HG03045 (cell line): Measurements from ENCODE around the gene STOML3.

Source experiments
- ATAC-seq: cut with Tn5 transposase; IDR thresholded peaks from one replicate; pipeline ENCODE4 v1.9.1; 2021; ENCODE audit warnings: mild to moderate bottlenecking, moderate library complexity; ENCODE audit not compliant: unreplicated experiment

STOML3 gene

GRCh38 chr13:38993381-38993780 lies 2.8 kb upstream of the STOML3 start:
- no peak for ATAC-seq

GRCh38 chr13:38981096-38981495 lies 9.5 kb downstream of the STOML3 start:
- no peak for ATAC-seq

- no peak for ATAC-seq
Measured at GRCh38 chr13:38980750-38981078, 9.9 kb downstream of the STOML3 start.

- no peak for ATAC-seq
Measured at GRCh38 chr13:38979891-38980749, 10.5 kb downstream of the STOML3 start.

- ATAC-seq, result no peak
Measured at GRCh38 chr13:38970380-38971051, 20.1 kb downstream of the STOML3 start.

- ATAC-seq, result no peak
Measured at GRCh38 chr13:38969187-38969586, 21.4 kb downstream of the STOML3 start.

GRCh38 chr13:38967446-38967845 lies 23.2 kb downstream of the STOML3 start:
- no peak for ATAC-seq

- ATAC-seq, result no peak
Measured at GRCh38 chr13:38965281-38965680, 25.4 kb downstream of the STOML3 start.

- ATAC-seq, result no peak
Measured at GRCh38 chr13:38960175-38960574, 30.5 kb downstream of the STOML3 start.

GRCh38 chr13:38957794-38958592 lies 32.6 kb downstream of the STOML3 start:
- no peak for ATAC-seq

GRCh38 chr13:38954844-38955243 lies 35.8 kb downstream of the STOML3 start:
- ATAC-seq, result no peak

GRCh38 chr13:38954291-38954690 lies 36.3 kb downstream of the STOML3 start:
- ATAC-seq, result no peak

- ATAC-seq, result no peak
Measured at GRCh38 chr13:38952827-38953226, 37.8 kb downstream of the STOML3 start.

- no peak for ATAC-seq
Measured at GRCh38 chr13:38951525-38952313, 38.9 kb downstream of the STOML3 start.

- no peak for ATAC-seq
Measured at GRCh38 chr13:38950987-38951386, 39.6 kb downstream of the STOML3 start.

- ATAC-seq, result no peak
Measured at GRCh38 chr13:38947054-38947453, 43.6 kb downstream of the STOML3 start.

- ATAC-seq, result no peak
Measured at GRCh38 chr13:38944219-38944618, 46.4 kb downstream of the STOML3 start.

GRCh38 chr13:38943231-38943630 lies 47.4 kb downstream of the STOML3 start:
- ATAC-seq, result no peak

GRCh38 chr13:38941353-38941945 lies 49.2 kb downstream of the STOML3 start:
- no peak for ATAC-seq

- no peak for ATAC-seq
Measured at GRCh38 chr13:38933786-38934185, 56.8 kb downstream of the STOML3 start.
